CD14-positive monocyte (primary cell): ENCODE results near the gene GPR4. TPM values are rescaled to one million over a fixed set of nuclear protein-coding genes. Genes with fewer than 3 reads are reported as not detected.
A peak's percentile ranks its signal among the peaks of the same experiment; 100 is the strongest.

Source experiments
- DNase-seq, 3 donors: peaks; one replicate each; pipeline ENCODE4 v3.0.0-alpha.2; 2011 to 2022
- H2AFZ ChIP-seq: 2 replicates; pipeline ENCODE4 v1.6.0; 2012; ENCODE audit warnings: mild to moderate bottlenecking, low read depth, low read length, inconsistent platforms; ENCODE audit not compliant: insufficient read depth, poor library complexity, severe bottlenecking
- H3K27ac ChIP-seq, 2 donors: 1 replicate in 1 of 2; 2 replicates in 1 of 2; pipeline ENCODE4 v1.5.1; 2012 to 2013; ENCODE audit warnings: low read length in 2 of 2, control low read depth in 1 of 2, inconsistent platforms in 1 of 2, low read depth in 1 of 2, mild to moderate bottlenecking in 1 of 2
- H3K27me3 ChIP-seq, 2 donors: one replicate each; pipeline versions ENCODE4 v1.6.0 to v1.6.1; 2011 to 2013; ENCODE audit warnings: low read length in 2 of 2; ENCODE audit not compliant: control insufficient read depth in 2 of 2, insufficient read depth in 2 of 2
- H3K36me3 ChIP-seq, 2 donors: replicated peaks in 1 of 2; 1 replicate in 1 of 2; 2 replicates in 1 of 2; pipeline versions ENCODE4 v1.5.1 to v1.6.1; 2012 to 2013; ENCODE audit warnings: low read length in 2 of 2, control low read depth in 1 of 2, inconsistent platforms in 1 of 2, mild to moderate bottlenecking in 1 of 2; ENCODE audit not compliant: insufficient read depth in 2 of 2, control insufficient read depth in 1 of 2
- H3K4me1 ChIP-seq, 2 donors: 1 replicate in 1 of 2; 2 replicates in 1 of 2; pipeline versions ENCODE4 v1.5.1 to v1.6.1; 2012 to 2013; ENCODE audit warnings: low read length in 2 of 2, control low read depth in 1 of 2, inconsistent platforms in 1 of 2, mild to moderate bottlenecking in 1 of 2, moderate library complexity in 1 of 2; ENCODE audit not compliant: insufficient read depth in 2 of 2, control insufficient read depth in 1 of 2
- H3K4me2 ChIP-seq: replicated peaks from 2 replicates; pipeline ENCODE3; 2012; ENCODE audit warnings: low read length, moderate library complexity, mild to moderate bottlenecking; ENCODE audit not compliant: poor library complexity, severe bottlenecking; ENCODE audit errors: extremely low read depth
- H3K4me3 ChIP-seq, 3 experiments: fragments of 200-600 bp in 1 of 3; sonication (generic) in 1 of 3; replicated peaks in 1 of 3; 1 replicate in 2 of 3; 2 replicates in 1 of 3; pipeline ENCODE4 v1.5.1; 2011 to 2013; ENCODE audit warnings: low read length in 3 of 3, mild to moderate bottlenecking in 3 of 3, control low read depth in 2 of 3, low read depth in 2 of 3, inconsistent platforms in 1 of 3, moderate library complexity in 1 of 3
- H3K79me2 ChIP-seq: 2 replicates; pipeline ENCODE4 v1.6.0; 2012; ENCODE audit warnings: mild to moderate bottlenecking, control low read depth, inconsistent platforms, low read length, moderate library complexity; ENCODE audit not compliant: insufficient read depth
- H3K9ac ChIP-seq: 2 replicates; pipeline ENCODE4 v1.6.0; 2017; ENCODE audit warnings: low read length, mild to moderate bottlenecking; ENCODE audit not compliant: insufficient read depth, poor library complexity, severe bottlenecking
- H3K9me3 ChIP-seq, 2 donors: replicated peaks in 1 of 2; 1 replicate in 1 of 2; 2 replicates in 1 of 2; pipeline versions ENCODE4 v1.5.1 to v1.6.1; 2012 to 2013; ENCODE audit warnings: low read length in 2 of 2, control low read depth in 1 of 2; ENCODE audit not compliant: control insufficient read depth in 1 of 2, insufficient read depth in 1 of 2
- H4K20me1 ChIP-seq: 2 replicates; pipeline ENCODE4 v1.6.0; 2012; ENCODE audit warnings: mild to moderate bottlenecking, low read length, control low read depth, moderate library complexity; ENCODE audit not compliant: insufficient read depth
- H3K27ac Mint-ChIP-seq, 7 donors: one replicate each; pipeline ENCODE4 v1.8.0; 2020; ENCODE audit warnings: mild to moderate bottlenecking in 7 of 7, mixed read lengths in 7 of 7, moderate library complexity in 6 of 7, inconsistent platforms in 2 of 7
- H3K27me3 Mint-ChIP-seq, 3 donors: one replicate each; pipeline ENCODE4 v1.8.0; 2021 to 2022; ENCODE audit warnings: low read depth in 3 of 3, mild to moderate bottlenecking in 3 of 3, mixed read lengths in 3 of 3, moderate library complexity in 3 of 3, inconsistent platforms in 1 of 3
- H3K36me3 Mint-ChIP-seq, 2 donors: one replicate each; pipeline ENCODE4 v1.8.0; 2020; ENCODE audit warnings: mixed read lengths in 2 of 2, inconsistent platforms in 1 of 2, mild to moderate bottlenecking in 1 of 2
- H3K4me1 Mint-ChIP-seq: one replicate; pipeline ENCODE4 v1.8.0; 2020; ENCODE audit warnings: mild to moderate bottlenecking, mixed read lengths
- H3K4me3 Mint-ChIP-seq, 2 donors: one replicate each; pipeline ENCODE4 v1.8.0; 2020; ENCODE audit warnings: mild to moderate bottlenecking in 2 of 2, mixed read lengths in 2 of 2, moderate library complexity in 1 of 2
- H3K9me3 Mint-ChIP-seq, 7 donors: one replicate each; pipeline ENCODE4 v1.8.0; 2020 to 2022; ENCODE audit warnings: mixed read lengths in 7 of 7, mild to moderate bottlenecking in 6 of 7, moderate library complexity in 6 of 7, inconsistent platforms in 2 of 7
- WGBS: methylation state at CpG from one replicate; pipeline ENCODE4 v1.1.5; 2013; ENCODE audit warnings: missing lambda C conversion rate; ENCODE audit not compliant: insufficient coverage; 5-methylcytosine and 5-hydroxymethylcytosine counted together
- intact Hi-C, 2 donors: fragments of 100-400 bp; cut with micrococcal nuclease; formaldehyde crosslinking; loops; one replicate each; pipeline versions ENCODE4 v1.15.0 to v1.15.1; 2023
- polyA plus RNA-seq, 3 donors: library from polyadenylated mRNA; depleted of rRNA in 1 of 3; unstranded in 2 of 3; stranded (reverse) in 1 of 3; fragments of 300-500 nt in 2 of 3; fragments of >200 nt in 1 of 3; fragmentation: Illumina TruSeq in 2 of 3; gene quantifications; 1 replicate in 2 of 3; 2 replicates in 1 of 3; pipeline ENCODE4 v1.2.3, GENCODE V29; 2012 to 2021
- TF ChIP-seq, protein P1 (sequence below): fragments of 200-600 bp; IDR thresholded peaks from one replicate; pipeline ENCODE4 v1.8.0; 2022; ENCODE audit warnings: antibody characterized with exemption, mild to moderate bottlenecking

GPR4 gene
- polyA plus RNA-seq, 3 donors = not detected

DNA sequence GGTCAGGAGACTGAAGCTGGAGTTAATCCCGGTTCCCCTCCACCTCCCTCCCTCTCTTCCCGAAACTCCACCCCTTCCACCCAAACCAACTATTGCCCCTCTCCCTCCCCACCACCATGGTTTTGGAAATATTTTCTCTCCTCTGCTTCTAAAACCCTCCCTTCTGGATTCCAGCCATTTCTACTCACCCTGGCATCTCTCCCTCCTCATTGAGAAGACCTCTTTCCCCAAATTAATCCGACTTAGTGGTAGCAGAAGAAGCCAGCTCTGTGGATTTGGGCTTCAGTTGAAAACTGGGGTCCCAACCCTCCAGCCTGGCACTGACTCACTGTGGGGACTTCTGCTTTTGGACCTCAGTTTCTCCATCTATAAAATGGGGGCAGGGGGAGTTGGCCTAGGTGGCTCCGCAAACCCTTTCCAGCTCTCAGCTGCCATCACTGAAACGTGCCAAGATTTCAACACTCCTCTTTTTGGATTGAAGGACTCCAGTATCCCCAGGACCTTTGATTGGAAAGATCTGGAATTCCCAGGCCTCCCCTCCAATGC lies 1.6 kb downstream of the GPR4 start:
- H3K4me3 Mint-ChIP-seq = peak overlapping the region in 1 of 2 donors; percentile 86
- TF ChIP-seq, protein P1, sequence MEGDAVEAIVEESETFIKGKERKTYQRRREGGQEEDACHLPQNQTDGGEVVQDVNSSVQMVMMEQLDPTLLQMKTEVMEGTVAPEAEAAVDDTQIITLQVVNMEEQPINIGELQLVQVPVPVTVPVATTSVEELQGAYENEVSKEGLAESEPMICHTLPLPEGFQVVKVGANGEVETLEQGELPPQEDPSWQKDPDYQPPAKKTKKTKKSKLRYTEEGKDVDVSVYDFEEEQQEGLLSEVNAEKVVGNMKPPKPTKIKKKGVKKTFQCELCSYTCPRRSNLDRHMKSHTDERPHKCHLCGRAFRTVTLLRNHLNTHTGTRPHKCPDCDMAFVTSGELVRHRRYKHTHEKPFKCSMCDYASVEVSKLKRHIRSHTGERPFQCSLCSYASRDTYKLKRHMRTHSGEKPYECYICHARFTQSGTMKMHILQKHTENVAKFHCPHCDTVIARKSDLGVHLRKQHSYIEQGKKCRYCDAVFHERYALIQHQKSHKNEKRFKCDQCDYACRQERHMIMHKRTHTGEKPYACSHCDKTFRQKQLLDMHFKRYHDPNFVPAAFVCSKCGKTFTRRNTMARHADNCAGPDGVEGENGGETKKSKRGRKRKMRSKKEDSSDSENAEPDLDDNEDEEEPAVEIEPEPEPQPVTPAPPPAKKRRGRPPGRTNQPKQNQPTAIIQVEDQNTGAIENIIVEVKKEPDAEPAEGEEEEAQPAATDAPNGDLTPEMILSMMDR = no peak
- peak overlapping the region in 1 of 3 experiments; percentile 43 for H3K4me3 ChIP-seq
- H3K79me2 ChIP-seq = no peaks in the 10 kb centered on the region
- peaks cover 38 to 78% of the 10 kb centered on the region in 2 donors for H3K27me3 ChIP-seq
- no peaks in the 10 kb centered on the region for H3K36me3 ChIP-seq
- H3K4me2 ChIP-seq = peak overlapping the region; percentile 50
- H3K27ac Mint-ChIP-seq = no peak overlapping the region
- peaks cover 0 to 26% (median 9%) of the 10 kb centered on the region in 7 donors for H3K9me3 Mint-ChIP-seq
- no peak for DNase-seq
- WGBS = 39% methylated on average over 4 of the region's 5 CpGs
- intact Hi-C loops = no loop called here
- peaks cover 42% of the 10 kb centered on the region for H3K4me1 Mint-ChIP-seq
- H3K9me3 ChIP-seq = peaks cover 0 to 8% of the 10 kb centered on the region in 2 donors
- H2AFZ ChIP-seq = no peak overlapping the region
- no peak overlapping the region for H3K27ac ChIP-seq
- no peak overlapping the region for H3K9ac ChIP-seq
- no peaks in the 10 kb centered on the region for H4K20me1 ChIP-seq
- H3K36me3 Mint-ChIP-seq = peaks cover 0 to 16% of the 10 kb centered on the region in 2 donors
- peaks cover 29 to 43% of the 10 kb centered on the region in 2 donors for H3K4me1 ChIP-seq
- peaks cover 82 to 90% (median 86%) of the 10 kb centered on the region in 3 donors for H3K27me3 Mint-ChIP-seq

DNA sequence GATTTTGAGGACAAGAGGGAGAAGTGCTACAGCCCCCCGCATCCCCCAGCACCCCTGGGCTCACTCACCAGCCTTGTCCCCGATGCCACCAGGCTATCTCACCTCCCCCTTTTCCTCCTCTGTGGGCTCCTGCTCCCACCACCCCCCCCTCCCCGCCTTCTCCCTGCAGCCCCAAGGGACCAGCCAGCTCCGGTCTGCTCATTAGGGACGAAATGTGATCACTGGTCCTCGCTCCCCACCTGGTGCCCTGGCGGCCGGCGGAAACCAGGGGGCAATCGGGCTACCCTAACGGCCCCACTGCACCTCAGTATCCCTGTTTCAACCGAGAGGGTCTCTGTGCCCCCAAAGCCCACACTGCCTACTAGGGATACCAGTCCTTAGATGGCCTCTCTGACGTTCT lies 2.7 kb downstream of the GPR4 start:
- H3K4me2 ChIP-seq = peak overlapping the region; percentile 50
- Mint-ChIP-seq H3K36me3 (peaks cover 0 to 16% of the 10 kb centered on the region in 2 donors), H3K27me3 (peaks cover 86 to 88% (median 87%) of the 10 kb centered on the region in 3 donors), H3K9me3 (peaks cover 0 to 26% (median 9%) of the 10 kb centered on the region in 7 donors), H3K4me1 (peaks cover 42% of the 10 kb centered on the region), H3K27ac (no peak overlapping the region), H3K4me3 (peak overlapping the region in 1 of 2 donors; percentile 82)
- no peak for DNase-seq
- WGBS = 6% methylated on average over 12 of the region's 13 CpGs
- no peaks in the 10 kb centered on the region for H3K36me3 ChIP-seq
- intact Hi-C loops = loop anchor here in 1 of 2 donors (5.0 kb wide), 1 partner anchor 38 kb away; the partner anchor contains the start of gene EML2
- H3K9ac ChIP-seq = no peak overlapping the region
- H2AFZ ChIP-seq = no peak overlapping the region
- peaks cover 38 to 74% of the 10 kb centered on the region in 2 donors for H3K27me3 ChIP-seq
- H3K79me2 ChIP-seq = no peaks in the 10 kb centered on the region
- H3K4me1 ChIP-seq = peaks cover 29 to 43% of the 10 kb centered on the region in 2 donors
- peak overlapping the region in 1 of 3 experiments; percentile 43 for H3K4me3 ChIP-seq
- peaks cover 0 to 8% of the 10 kb centered on the region in 2 donors for H3K9me3 ChIP-seq
- TF ChIP-seq, protein P1 = no peak
- H3K27ac ChIP-seq = no peak overlapping the region
- no peaks in the 10 kb centered on the region for H4K20me1 ChIP-seq
